Activated gamma-delta T cell treated with Interleukin-2 at 50 U/mL for 16 hours (primary cell): ENCODE results near the gene HSPA1A.
"Not testable (repeated sequence)": the region's sequence is repeated elsewhere in the genome, so short reads cannot be mapped to it uniquely, and the experiment has no call there.

ENCODE experiments used
- DNase-seq: peaks from one replicate; pipeline ENCODE4 v3.0.0-alpha.2; 2020

The HSPA1A gene

DNA sequence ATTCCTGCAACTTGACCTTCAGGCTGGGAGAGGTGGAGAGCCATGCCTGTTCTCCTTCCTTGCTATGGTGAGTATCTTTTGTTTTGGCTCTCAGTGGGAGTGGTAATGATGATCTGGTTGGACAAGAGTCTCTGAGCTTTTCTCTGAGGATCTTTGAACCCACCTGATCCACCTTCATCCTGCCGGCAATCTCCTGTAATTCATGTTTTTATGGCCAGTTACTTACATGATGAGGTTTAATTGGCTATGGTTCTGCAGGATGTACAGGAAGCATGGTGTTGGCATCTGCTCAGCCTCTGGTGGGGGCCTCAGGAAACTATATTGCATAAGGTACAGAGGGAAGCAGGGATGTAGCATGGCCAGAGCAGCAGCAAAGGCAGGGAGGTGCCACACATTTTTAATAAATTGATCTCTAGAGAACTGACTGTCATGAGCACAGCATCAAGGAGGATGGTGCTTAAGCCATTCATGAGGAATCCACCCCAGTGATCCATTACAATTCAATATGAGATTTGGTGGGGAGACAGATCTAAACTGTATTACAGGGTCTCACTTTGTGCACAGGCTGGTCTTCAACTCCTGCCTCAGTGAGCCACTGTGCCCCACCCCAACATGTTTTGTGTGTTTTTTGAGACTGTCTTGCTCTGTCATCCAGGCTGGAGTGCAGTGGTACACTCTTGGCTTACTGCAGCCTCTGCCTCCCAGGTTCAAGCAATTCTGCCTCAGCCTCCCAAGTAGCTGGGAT, 22.2 kb downstream of the HSPA1A start:
- no peak for DNase-seq

DNA sequence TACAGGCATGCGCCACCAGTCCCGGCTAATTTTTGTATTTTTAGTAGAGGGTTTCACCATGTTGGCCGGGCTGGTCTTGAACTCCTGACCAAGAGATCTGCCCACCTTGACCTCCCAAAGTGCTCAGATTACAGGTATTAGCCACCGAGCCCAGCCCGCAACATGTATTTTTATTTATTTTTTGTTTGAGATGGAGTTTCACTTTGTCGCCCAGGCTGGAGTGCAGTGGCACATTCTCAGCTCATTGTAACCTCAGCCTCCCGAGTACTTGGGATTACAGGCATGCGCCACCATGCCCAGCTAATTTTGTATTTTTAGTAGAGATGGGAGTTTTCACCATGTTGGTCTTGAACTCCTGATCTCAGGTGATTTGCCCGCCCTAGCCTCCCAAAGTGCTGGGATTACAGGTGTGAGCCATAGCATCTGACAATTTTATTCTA, 22.8 kb downstream of the HSPA1A start:
- not testable (repeated sequence) for DNase-seq

DNA sequence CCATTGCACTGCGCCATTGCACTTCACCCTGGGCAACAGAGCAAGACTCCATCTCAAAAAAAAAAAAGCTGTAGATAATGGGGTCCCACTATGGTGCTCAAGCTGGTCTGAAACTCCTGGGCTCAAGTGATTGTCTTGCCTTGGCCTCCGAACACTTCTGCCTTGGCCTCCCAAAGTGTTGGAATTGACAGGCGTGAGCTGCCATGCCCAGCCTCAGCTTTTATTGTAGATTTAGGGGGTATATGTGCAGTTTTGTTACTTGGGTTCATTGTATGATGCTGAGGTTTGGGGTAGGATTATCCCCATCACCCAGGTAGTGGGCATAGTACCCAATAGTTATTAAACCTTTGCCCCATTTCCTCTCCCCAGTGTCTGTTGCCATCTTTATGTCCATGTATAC, 23.6 kb downstream of the HSPA1A start:
- DNase-seq, result no peak

DNA sequence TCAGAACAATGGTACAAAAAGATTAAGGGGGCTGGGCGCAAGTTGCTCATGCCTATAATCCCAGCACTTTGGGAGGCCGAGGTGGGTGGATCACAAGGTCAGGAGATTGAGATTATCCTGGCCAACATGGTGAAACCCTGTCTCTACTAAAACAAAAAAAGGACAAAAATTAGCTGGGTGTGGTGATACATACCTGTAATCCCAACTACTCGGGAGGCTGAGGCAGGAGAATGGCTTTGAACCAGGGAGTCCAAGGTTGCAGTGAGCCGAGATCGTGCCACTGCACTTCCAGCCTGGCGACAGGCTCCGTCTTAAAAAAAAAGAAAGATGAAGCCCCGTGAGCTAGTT, 24.4 kb downstream of the HSPA1A start:
- not testable (repeated sequence) for DNase-seq

DNA sequence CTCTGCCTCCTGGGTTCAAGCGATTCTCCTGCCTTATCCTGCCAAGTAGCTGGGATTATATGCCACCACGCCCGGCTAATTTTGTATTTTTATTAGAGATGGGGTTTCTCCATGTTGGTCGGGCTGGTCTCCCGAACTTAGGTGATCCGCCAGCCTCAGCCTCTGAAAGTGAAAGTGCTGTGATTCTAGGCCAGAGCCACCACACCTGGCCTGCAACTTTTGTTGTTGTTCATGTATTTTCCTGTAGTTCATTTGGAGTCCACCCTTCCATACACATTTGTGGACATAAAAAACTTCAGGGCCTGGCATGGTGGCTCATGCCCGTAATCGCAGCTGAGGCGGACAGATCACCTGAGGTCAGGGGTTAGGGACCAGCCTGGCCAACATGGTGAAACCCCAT, 26.7 kb downstream of the HSPA1A start:
- DNase-seq, result no peak

DNA sequence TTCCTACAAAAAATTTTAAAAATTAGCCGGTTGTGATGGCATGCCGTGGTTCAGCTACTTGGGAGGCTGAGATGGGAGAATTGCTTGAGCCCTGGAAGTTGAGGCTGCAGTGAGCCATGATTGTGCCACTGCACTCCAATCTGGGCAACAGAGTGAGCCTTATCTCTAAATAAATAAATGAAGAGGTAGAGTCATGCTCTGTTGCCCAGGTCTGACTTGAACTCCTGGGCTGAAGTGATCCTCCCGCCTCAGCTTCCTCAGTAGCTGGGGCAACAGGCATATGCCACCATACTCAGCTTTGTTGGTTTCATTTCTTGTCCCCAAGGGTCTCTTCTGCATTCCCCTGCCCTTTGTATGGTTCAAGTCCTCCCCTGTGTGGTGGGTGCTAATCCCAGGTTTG, 29.2 kb downstream of the HSPA1A start:
- no peak for DNase-seq

DNA sequence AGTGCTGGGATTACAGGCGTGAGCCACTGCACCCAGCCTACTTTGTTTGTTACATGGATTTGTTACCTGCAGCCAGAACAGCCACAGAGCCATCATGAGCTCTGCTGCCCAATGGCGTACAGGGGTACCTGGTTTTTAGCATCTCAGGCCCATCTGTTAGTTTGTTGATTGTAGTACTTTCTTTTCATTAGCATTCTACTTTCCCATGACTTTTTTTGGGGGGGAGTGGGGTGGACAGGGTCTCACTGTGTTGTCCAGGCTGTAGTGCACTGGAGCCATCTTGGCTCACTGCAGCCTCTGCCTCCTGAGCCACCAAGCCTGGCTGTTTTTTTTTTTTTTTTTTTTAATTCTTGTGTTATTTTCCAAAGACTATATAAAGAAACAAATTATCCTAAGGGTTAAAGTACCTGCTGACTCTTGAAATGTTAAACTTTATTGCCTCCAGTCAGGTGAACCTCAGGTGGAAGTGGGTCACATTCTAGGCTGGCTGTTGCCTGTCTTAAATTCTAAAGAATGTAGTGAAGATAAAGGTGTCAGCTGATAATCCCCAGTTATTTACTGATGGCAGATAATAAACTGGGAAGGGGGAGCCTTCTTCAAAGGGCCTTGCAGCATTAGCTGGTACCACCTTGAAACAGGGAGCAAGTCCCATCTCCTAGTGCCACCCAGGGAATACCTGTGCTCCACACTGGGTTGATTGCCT, 32.1 kb downstream of the HSPA1A start:
- no peak for DNase-seq

DNA sequence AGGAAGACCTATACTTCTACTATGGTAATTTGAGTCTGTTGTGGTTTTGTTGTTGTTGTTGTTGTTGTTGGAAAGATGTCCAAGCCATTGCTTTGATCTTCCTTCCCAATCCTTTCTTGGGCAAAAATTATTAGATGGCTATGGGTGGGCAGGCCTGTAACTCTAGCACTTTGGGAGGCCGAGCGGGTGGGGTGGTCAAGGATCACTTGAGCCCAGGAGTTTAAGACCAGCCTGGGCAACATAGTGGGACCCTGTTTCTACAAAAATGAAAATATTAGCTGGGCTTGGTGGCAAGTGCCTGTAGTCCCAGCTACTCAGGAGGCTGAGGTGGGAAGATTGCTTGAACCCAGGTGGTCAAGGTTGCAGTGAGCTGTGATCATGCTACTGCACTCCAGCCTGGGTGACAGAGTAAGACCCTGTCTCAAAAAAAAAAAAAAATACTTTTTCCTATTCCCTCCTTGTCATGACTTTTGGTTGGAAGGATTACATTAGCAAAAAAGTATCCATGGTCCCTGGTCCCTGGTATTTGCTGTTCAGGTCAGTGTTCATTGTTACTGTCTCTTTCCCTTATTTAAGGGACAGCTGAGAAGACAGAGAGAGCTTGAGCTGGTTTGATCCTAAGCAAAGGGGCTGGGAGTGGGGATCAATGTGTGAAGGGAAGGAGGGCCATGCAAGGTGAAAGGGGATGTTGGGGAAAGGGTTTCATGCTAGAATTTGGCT, 35.6 kb downstream of the HSPA1A start:
- DNase-seq, result no peak

DNA sequence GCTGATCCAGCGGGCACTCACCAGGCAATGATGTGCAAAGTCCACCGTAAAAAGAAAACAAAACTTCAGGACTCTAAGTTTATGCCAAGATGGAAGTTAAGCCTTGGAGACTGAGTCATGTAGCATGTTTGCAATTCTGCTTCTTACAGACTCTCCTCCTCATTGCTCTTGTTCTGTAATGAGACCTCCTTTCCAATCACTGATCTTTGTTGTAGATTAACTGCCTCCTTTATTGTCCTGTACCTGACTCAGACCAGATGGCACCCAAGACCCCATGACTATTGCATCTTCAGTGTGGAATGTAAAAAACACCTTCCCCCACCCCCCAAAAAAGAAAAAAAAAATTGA, 36.1 kb downstream of the HSPA1A start:
- no peak for DNase-seq

DNA sequence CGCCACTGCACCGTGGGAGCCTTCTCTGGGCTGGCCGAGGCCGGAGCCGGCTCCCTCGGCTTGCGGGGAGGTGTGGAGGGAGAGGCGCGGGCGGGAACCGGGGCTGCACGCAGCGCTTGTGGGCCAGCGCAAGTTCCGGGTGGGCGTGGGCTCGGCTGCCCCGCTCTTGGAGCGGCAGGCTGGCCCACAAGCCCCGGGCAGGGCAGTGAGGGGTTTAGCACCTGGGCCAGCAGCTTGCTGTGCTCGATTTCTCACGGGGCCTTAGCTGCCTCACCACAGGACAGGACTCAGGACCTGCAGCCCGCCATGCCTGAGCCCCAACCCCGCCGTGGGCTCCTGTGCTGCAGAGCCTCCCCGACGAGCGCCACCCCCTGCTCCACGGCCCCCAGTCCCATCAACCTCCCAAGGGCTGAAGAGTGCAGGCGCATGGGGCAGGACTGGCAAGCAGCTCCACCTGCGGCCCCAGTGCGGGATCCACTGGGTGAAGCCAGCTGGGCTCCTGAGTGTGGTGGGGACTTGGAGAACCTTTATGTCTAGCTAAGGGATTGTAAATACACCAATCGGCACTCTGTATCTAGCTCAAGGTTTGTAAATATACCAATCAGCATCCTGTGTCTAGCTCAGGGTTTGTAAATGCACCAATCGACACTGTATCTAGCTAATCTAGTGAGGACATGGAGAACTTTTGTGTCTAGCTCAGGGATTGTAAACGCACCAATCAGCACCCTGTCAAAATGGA, 36.8 kb downstream of the HSPA1A start:
- not testable (repeated sequence) for DNase-seq

DNA sequence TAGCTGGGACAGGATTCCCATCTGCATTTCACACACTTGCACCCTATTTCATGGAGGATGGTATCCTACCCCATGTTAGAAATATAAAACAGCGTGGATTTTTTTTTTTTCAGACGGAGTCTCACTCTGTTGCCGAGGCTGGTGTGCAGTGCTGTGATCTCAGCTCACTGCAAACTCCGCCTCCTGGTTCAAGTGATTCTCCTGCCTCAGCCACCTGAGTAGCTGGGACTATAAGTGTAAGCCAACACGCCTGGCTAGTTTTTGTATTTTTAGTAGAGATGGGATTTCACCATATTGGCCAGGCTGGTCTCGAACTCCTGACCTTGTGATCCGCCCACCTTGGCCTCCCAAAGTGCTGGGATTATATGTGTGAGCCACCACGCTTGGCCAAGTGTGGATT, 42.4 kb downstream of the HSPA1A start:
- not testable (repeated sequence) for DNase-seq

DNA sequence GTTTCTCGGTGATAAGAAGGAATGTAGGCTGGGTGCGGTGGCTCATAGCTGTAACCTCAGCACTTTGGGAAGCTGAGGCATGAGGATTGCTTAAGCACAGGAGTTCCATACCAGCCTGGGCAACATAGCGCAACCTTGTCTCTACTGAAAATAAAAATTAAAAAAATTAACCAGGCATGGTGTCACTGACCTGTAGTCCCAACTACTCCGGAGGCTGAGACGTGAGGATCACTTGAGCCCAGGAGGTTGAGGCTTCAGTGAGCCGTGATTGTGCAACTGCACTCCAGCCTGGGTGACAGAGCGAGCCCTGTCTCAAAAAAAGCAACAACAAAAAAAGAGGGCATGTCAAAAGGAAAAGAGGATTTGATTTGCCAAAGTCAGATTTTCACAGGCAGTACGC, 43.4 kb downstream of the HSPA1A start:
- DNase-seq, result no peak

DNA sequence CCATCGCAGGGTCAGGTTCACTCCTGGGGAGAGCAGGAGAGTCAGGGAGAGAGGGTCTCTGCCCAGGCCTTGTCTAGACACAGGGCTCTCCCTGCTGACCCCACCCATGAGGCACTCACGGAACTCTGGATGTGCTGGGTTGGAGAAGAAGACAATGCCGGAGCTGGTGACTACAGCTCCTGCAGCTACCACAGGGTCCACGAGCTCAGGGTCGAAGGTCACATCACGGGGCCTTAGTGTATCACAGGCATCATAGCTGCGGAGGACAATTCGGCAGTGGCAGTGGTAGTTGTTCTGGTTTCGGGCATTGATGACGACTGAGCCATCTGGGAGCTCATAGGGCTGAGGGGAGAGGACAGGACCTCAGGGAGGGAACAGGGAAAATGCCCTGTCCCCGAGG, 44.6 kb downstream of the HSPA1A start:
- DNase-seq, result no peak

DNA sequence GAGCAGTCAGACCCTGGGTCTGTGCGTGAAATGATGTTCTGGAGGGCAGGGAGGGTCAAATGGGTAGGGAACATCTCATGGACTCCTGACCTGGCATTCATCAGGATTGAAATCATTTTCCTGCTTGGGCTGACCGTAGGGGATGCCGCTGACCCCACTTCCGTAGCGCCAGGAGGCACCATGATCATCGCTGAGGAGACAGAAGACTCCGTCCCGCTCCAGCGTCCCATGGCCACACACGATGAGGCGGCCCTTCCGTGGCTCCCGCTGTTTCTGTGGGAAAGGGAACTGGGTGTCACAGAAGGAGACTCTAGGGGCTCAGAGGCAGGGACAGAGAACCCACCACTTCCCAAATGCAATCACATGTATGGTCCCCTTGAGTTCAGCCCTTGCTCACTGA, 45.0 kb downstream of the HSPA1A start:
- DNase-seq, result no peak

DNA sequence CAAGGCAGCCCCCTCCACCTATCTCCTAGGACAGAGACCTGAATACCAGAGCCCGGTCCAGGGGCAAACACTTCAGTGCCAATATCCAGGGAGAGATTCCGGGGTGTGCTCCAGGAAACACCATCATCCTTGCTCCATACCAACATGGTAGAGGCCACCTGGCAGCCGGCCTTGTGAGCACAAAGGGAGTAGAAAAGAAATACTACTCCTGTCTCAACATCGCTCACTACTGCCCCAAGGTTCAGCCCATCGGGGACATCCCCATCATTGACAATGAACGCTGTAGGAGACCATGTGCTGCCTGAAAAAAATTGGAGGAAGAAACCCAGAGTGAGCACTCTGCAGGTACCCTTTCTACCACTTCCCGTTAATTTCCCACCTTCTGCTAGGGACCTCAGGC, 45.8 kb downstream of the HSPA1A start:
- DNase-seq, result no peak

DNA sequence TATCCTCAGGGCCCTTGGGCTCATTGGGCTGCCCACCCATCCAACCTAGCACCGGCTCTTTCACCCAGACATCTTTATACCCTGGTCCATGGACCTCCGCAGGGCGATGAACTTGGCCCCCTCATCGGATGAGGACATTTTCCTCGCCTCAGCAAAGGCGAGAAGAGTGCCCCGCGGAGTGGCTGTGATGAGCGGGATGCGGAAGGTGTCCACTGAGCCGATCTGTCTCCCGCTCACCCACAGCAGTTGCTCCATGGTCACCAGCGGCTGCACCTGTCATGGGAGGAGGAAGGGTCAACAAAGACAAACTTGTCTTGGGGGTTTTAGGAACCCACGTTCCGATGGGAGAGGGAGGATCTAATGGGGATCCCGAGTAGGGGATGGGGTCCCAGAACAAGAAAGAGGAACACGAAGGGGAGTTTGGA, 46.6 kb downstream of the HSPA1A start:
- DNase-seq, result no peak

DNA sequence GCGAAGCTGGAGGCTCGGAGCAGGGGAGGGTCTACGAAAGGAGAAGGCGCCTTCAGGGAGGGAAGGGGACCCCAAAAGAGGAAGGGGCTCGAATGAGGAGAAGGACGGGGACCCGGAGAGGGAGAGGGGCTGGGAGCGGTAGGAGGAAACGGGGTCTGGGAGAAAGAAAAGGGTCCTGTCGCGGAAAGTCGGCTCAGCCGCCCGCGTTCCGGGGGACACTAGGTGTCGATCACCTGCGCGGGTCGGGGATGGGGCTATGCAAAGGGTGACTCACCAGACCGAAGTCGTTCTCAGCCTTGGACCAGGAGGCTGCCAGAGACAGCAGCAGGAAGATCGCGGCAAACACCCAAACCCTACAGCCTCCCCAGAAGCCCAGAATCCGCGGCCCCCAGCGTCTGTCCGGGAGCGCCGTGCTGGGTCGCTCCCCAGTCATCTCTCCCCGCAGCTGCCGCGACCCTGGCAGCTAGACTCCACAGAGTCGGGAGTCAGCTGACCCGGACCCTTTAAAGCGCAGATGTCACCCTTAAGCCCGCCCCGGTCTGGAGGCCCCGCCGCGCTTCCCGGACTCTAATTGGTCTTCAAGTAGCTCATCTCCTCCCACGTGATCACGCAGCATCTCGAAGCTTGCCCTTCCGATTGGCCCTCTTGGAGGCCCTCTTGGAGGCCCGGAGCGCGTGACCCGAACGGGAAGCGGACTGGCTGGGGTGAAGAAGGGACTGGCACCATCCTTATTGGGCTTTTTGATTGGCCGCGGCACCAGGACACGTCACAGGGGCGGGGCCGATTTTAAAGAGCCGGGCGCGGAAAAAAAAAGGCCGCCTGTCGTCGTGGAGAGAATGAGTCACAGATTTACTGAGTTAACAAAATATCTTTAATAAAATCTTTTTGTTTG, 47.2 kb downstream of the HSPA1A start, which contains the start of gene NEU1:
Gene NEU1 (minus strand): TSS at position 478 of the 892 bp plus-strand sequence. CDS start 45 bp downstream, at position 433.
- peak; percentile 99 for DNase-seq

DNA sequence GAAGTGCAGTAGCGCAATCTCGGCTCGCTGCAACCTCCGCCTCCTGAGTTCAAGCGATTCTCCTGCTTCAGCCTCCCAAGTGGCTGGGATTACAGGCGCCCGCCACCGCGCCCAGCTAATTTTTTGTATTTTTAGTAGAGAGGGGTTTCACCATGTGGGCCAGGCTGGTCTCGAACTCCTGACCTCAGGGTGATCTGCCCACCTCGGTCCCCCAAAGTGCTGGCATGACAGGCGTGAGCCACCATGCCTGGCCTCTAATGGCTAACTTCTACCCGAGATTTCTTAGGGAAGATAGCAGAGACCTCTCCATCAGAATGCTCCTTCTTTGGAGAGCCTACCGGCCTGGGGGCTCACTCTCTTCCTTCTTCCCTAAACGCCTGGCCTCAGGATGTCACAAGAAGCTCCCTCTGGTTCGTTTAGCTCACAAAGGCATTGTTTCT, 48.8 kb downstream of the HSPA1A start:
- not testable (repeated sequence) for DNase-seq

DNA sequence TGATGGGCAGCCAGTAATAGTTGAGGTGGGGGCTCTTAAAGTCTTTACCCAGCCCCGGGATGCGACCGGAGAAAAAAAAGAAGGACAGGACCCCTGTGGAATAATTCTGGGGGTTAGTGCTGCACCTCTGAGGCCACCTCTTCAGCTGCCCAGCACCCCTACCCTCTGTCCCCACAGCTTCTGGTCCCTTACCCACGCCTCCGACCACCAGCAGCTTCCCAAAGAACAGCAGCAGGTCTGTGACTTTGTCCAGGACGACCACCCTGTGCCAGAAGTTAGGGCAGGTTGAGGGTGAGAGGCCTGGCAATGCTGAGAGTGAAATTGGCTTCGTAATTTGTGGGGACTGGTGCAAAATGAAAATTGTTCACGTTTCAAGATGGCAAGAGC, 49.5 kb downstream of the HSPA1A start:
- DNase-seq, result no peak

DNA sequence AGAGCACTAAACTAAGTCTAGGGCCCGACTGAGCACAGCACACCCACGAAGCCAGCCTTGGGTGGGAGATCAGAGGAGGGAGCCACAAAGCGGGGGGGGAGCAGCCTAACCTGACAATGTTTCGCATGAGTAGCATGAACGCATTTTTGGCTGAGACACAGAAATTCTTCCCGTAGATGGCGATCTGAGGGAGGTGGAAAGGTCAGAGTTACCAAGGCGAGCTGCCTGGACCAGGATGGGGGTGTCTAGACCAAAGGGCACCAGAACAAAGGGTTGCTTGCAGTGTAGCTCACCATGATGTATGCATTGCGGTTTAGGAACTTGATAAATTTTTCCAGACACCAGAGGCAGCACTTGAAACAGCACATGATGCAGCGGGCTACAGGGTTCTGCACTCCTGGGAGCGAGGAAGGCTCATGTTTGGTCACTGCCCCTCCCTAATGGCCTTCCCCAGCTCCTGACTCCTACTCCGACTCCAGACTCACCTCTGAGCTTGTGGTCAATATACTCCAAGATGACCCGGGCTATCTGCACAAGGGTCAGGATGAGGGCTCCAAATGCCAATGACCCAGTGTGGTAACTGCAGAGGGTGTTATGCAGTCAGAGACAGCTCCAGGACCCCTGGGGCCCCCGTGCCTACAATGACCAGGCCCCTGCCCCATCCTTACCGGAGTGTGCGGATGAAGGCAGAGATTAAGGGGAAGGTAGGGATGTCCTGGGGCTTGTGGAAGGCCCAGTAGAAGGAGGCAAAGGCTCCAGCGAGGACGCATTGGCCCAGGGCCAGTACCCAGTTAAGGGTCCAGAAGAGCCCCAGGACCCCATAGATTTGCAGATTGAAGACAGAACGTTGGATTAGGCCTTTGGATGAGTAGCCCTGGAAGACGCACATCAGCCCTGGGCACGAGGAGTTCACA, 50.1 kb downstream of the HSPA1A start:
- no peak for DNase-seq
